ENCODE measurements around the gene NAXD. TPM values are rescaled to one million over a fixed set of nuclear protein-coding genes. Genes with fewer than 3 reads are reported as not detected.

The NAXD gene
- polyA plus RNA-seq, 1 donor from 2014 or later: 58.1 TPM

GRCh38 chr13:110651726-110652230 lies 36.4 kb downstream of the NAXD start:
- Histone ChIP-seq H3K36me3 (ENCODE audit: insufficient read depth, low read length) (no peaks in the 10 kb centered on the region), H3K9me3 (ENCODE audit: low read length) (no peaks in the 10 kb centered on the region), H3F3A (ENCODE audit: insufficient read depth, low read length, poor library complexity, severe bottlenecking) (no peaks in the 10 kb centered on the region), H3K9me2 (ENCODE audit: insufficient read depth, low read length) (no peaks in the 10 kb centered on the region), H2AFZ (ENCODE audit: low read depth, low read length) (no peak overlapping the region), H3K27ac (ENCODE audit: low read length) (no peak overlapping the region), H3K79me2 (replicated peaks; ENCODE audit: insufficient read depth, low read length) (no peaks in the 10 kb centered on the region), H3K4me2 (ENCODE audit: low read length) (no peak overlapping the region), H3K27me3 (ENCODE audit: insufficient read depth, low read depth, low read length) (no peaks in the 10 kb centered on the region), H4K20me1 (ENCODE audit: insufficient read depth) (no peaks in the 10 kb centered on the region), H3K4me3 (ENCODE audit: low read length) (no peak overlapping the region), H3K9ac (ENCODE audit: low read length) (no peak overlapping the region)
- no peak for TF ChIP-seq EP300 (conservative IDR thresholded peaks at IDR 0.05; ENCODE audit: poor library complexity, severe bottlenecking)
- no peak for TF ChIP-seq SMC3 (conservative IDR thresholded peaks at IDR 0.05; ENCODE audit: poor library complexity)
- no peak for TF ChIP-seq EZH2 (IDR thresholded peaks at IDR 0.05; ENCODE audit: borderline replicate concordance, insufficient read depth, low read length, poor library complexity, severe bottlenecking)
- no peak for TF ChIP-seq TAF1 (IDR thresholded peaks at IDR 0.05; ENCODE audit: low read depth)
- no peak for TF ChIP-seq MXI1 (conservative IDR thresholded peaks at IDR 0.05; ENCODE audit: poor library complexity, severe bottlenecking)
- no peak for TF ChIP-seq REST (IDR thresholded peaks at IDR 0.05; ENCODE audit: borderline replicate concordance)
- no peak for TF ChIP-seq RAD21 (conservative IDR thresholded peaks at IDR 0.05)
- no peak for TF ChIP-seq POLR2AphosphoS5 (IDR thresholded peaks at IDR 0.05)
- no peak for TF ChIP-seq CTCF (IDR thresholded peaks at IDR 0.05; ENCODE audit: poor library complexity, severe bottlenecking)

GRCh38 chr13:110652231-110652730 lies 36.9 kb downstream of the NAXD start:
- H3K36me3 ChIP-seq (ENCODE audit: insufficient read depth, low read length): no peaks in the 10 kb centered on the region
- H2AFZ ChIP-seq (ENCODE audit: low read depth, low read length): no peak overlapping the region
- no peak overlapping the region for H3K9ac ChIP-seq (ENCODE audit: low read length)

More at GRCh38 chr13:110652231-110652730, 36.9 kb downstream of the NAXD start:
- no peaks in the 10 kb centered on the region for H3F3A ChIP-seq (ENCODE audit: insufficient read depth, low read length, poor library complexity, severe bottlenecking)
- H3K4me3 ChIP-seq (ENCODE audit: low read length): no peak overlapping the region
- H3K27ac ChIP-seq (ENCODE audit: low read length): no peak overlapping the region
- TF ChIP-seq EP300 (conservative IDR thresholded peaks at IDR 0.05; ENCODE audit: poor library complexity, severe bottlenecking) (no peak), TAF1 (IDR thresholded peaks at IDR 0.05; ENCODE audit: low read depth) (no peak)
- no peaks in the 10 kb centered on the region for H3K27me3 ChIP-seq (ENCODE audit: insufficient read depth, low read depth, low read length)
- no peak overlapping the region for H3K4me2 ChIP-seq (ENCODE audit: low read length)
- H3K79me2 ChIP-seq (replicated peaks; ENCODE audit: insufficient read depth, low read length): no peaks in the 10 kb centered on the region
- H4K20me1 ChIP-seq (ENCODE audit: insufficient read depth): no peaks in the 10 kb centered on the region
- H3K9me2 ChIP-seq (ENCODE audit: insufficient read depth, low read length): no peaks in the 10 kb centered on the region
- H3K9me3 ChIP-seq (ENCODE audit: low read length): no peaks in the 10 kb centered on the region

Data from neural cell (in vitro differentiated cells).